T-helper 1 cell treated with Interleukin-12 subunit alpha and Interleukin-12 subunit beta and Interleukin-4 antibody, amounts not matched to agents 30 μg/mL and 1 μg/mL, for 36 hours (primary cell): ENCODE data around the gene TOMM6.
"Not testable (repeated sequence)": the region's sequence is repeated elsewhere in the genome, so short reads cannot be mapped to it uniquely, and the experiment has no call there.

Experiments used
- H3K27ac Mint-ChIP-seq: one replicate; pipeline ENCODE4 v1.8.0; 2021; ENCODE audit warnings: mild to moderate bottlenecking, mixed read lengths
- H3K27me3 Mint-ChIP-seq: one replicate; pipeline ENCODE4 v1.8.0; 2021; ENCODE audit warnings: low read depth, mixed read lengths
- H3K36me3 Mint-ChIP-seq: one replicate; pipeline ENCODE4 v1.8.0; 2021; ENCODE audit warnings: low read depth, mixed read lengths
- H3K4me1 Mint-ChIP-seq: one replicate; pipeline ENCODE4 v1.8.0; 2021; ENCODE audit warnings: low read depth, mixed read lengths
- H3K4me3 Mint-ChIP-seq: one replicate; pipeline ENCODE4 v1.8.0; 2021; ENCODE audit warnings: mild to moderate bottlenecking, moderate library complexity, mixed read lengths
- H3K9me3 Mint-ChIP-seq: one replicate; pipeline ENCODE4 v1.8.0; 2021; ENCODE audit warnings: mixed read lengths

TOMM6 gene

DNA sequence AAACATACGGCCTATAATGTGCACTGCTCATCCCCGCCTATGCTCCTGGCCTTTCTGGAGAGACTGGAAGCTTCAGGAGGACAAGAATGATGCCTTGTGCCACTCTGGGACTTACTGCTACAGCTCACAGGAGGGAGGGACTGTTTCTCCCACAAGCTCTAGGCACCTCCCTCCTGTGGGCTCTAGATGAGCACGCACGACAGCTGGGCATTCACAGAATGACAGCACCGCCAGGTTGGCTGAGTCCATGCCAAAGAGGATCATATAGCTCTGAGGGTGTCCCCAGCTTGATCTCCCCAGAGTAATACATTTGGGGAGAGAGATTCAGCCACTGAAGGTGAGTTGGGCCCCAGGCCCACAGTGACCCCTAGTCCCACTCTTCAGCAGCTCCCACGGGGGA is 30.2 kb upstream of the TOMM6 start:
- no peaks in the 10 kb centered on the region for H3K36me3 Mint-ChIP-seq
- no peaks in the 10 kb centered on the region for H3K4me1 Mint-ChIP-seq
- H3K27me3 Mint-ChIP-seq = peaks cover 15% of the 10 kb centered on the region
- no peak overlapping the region for H3K27ac Mint-ChIP-seq
- H3K9me3 Mint-ChIP-seq = no peaks in the 10 kb centered on the region
- H3K4me3 Mint-ChIP-seq = no peak overlapping the region

DNA sequence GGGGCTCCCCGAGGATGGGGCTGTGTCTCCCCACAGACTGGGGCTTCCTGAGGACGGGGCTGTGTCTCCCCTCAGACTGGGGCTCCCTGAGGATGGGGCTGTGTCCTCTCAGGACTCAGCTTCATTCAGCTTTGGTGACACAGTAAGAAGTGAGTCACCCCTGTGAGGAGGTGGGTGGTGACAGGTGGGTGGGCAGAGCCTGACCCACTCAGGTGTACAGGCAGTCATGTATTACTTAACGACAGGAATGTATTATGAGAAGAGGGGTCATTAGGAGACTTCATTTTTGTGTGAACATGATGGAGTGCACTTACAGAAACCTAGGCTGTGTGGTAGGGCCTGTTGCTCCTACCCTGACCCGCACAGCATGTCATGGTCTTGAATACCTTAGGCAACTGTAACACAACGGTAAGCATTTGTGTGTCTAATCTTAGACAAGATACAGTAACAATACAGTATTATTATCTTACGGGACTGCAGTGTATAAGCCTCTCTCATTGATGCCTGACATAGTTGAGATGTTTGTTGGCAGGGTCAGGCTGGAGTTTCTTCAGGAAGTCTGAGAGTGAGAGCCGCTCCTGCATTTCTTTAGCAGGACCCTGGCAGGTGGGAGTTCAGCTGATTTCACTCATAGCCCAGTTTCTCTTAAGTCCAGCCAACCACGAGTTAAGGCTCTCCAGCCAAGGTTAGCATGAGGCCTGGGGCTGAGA is 29.4 kb upstream of the TOMM6 start:
- Mint-ChIP-seq H3K9me3 (no peaks in the 10 kb centered on the region), H3K27ac (no peak overlapping the region), H3K4me3 (no peak overlapping the region), H3K4me1 (no peaks in the 10 kb centered on the region), H3K27me3 (peaks cover 14% of the 10 kb centered on the region), H3K36me3 (no peaks in the 10 kb centered on the region)

DNA sequence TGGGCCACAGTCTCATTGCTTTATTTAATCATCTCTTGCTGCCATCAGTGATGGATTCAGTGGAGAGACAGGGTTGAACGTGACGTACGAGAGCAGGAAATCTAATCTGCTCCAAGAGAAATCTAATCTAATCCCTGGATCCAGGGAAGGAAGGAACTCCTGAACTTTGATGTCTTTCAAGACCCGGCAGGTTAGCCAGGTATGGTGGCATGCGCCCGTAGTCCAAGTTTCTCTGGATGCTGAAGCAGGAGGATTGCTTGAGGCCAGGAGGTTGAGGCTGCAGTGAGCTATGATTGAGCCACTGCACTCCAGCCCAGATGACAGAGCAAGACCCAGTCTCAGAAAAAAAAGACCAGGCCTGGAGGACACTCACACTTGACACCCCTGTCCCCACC is 28.9 kb upstream of the TOMM6 start:
- Mint-ChIP-seq H3K36me3 (no peaks in the 10 kb centered on the region), H3K27me3 (peaks cover 9% of the 10 kb centered on the region), H3K27ac (no peak overlapping the region)

DNA sequence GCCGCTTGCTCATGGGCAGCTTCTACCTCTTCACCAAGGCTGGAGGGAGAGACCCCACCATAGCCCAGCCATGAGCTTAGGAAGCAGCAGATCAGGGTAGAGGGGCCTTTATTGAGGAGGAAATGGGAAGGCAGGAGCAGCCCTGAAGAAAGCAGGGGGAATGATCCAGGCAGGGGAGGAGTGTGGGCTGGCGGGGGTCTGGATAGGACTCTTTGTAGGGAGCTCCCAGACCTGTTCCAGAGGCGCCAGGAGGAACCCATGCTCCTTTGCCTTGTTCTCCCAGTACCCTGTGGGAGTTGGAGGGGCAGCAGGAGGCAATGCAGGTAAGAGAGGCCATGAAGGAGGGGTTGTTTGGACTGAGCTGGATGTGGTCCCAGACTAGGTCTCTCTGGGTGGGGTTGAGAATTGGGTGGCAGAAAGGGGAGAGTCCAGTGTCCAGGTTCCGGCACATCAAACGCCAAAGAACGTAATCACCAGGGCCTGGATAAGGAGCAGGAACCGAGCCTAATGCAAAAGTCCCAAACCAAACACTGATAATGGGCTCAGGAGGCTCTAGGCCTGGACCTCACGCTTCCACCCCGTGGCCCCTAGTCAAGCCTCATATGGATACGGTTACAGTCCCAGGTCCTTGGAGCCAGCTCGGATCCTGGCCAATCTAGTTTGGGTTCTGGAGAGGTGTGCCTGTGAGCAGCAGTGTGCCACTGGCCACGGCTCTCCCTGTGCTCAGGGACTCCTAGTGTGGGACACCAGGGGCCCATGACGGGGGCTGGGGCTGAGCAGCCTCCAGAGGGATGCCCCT is 28.2 kb upstream of the TOMM6 start:
- Mint-ChIP-seq H3K9me3 (no peaks in the 10 kb centered on the region), H3K4me3 (no peak overlapping the region), H3K27ac (no peak overlapping the region)

More for the DNA sequence above, 28.9 kb upstream of the TOMM6 start:
- Mint-ChIP-seq H3K4me3 (no peak overlapping the region), H3K4me1 (no peaks in the 10 kb centered on the region), H3K9me3 (no peaks in the 10 kb centered on the region)

DNA sequence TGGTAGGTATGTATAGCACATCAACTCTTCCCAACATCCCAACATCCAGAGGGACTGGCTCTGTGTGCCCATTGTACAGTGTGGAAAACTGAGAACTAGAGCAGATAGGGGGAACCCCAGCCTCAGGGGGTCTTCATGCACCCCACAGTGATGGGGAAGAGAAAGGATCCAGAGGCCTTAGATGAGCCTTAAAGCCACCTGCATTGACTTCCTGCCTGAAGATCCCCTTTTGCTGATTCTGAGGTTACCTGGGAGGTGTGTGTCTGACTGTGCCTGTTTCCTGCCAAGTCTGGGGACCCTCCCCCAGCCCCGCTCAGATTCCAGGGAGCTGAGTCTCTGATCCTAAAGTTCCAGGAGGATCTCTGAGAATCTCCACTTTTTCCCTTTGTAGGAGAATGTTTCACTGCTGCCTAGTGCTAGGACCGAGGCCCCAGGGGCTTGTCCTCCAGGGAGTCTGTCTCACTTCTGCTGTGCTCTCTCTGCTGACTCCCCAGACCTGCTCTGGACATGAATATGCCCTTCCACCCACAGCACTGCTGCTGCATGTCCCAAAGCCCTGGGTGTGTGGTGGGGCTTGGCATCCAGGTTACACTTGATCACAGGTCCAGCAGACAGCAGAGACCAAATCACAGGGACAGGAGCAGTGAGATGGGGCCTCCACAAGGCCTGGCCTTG is 27.5 kb upstream of the TOMM6 start:
- Mint-ChIP-seq H3K27me3 (peaks cover 4% of the 10 kb centered on the region), H3K9me3 (no peaks in the 10 kb centered on the region)

More for the DNA sequence above, 28.2 kb upstream of the TOMM6 start:
- Mint-ChIP-seq H3K4me1 (no peaks in the 10 kb centered on the region), H3K36me3 (no peaks in the 10 kb centered on the region), H3K27me3 (peaks cover 4% of the 10 kb centered on the region)

DNA sequence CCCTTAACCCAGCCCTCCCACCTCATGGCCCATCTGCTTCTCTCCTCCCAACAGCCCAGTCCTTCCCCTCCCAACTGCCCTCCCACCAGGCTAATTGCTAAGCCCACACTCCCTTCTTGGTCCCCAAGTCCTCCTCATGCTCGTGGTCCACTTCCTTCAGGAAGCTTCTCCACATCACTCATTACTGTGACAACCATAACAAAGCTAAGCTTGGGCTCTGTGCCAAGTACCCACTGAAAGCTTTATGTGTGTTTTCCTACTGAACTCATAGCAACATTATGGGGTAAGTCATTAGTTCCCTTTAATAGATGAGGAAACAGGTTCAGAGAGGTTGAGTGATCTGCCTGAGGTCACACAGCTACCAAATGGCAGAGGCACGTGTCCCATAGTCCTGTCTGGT is 24.0 kb upstream of the TOMM6 start:
- Mint-ChIP-seq H3K9me3 (no peaks in the 10 kb centered on the region), H3K4me1 (peaks cover 3% of the 10 kb centered on the region), H3K27me3 (no peaks in the 10 kb centered on the region), H3K27ac (no peak overlapping the region), H3K4me3 (no peak overlapping the region), H3K36me3 (no peaks in the 10 kb centered on the region)

More for the DNA sequence above, 27.5 kb upstream of the TOMM6 start:
- H3K36me3 Mint-ChIP-seq = no peaks in the 10 kb centered on the region
- H3K27ac Mint-ChIP-seq = no peak overlapping the region
- H3K4me3 Mint-ChIP-seq = no peak overlapping the region
- H3K4me1 Mint-ChIP-seq = no peaks in the 10 kb centered on the region

DNA sequence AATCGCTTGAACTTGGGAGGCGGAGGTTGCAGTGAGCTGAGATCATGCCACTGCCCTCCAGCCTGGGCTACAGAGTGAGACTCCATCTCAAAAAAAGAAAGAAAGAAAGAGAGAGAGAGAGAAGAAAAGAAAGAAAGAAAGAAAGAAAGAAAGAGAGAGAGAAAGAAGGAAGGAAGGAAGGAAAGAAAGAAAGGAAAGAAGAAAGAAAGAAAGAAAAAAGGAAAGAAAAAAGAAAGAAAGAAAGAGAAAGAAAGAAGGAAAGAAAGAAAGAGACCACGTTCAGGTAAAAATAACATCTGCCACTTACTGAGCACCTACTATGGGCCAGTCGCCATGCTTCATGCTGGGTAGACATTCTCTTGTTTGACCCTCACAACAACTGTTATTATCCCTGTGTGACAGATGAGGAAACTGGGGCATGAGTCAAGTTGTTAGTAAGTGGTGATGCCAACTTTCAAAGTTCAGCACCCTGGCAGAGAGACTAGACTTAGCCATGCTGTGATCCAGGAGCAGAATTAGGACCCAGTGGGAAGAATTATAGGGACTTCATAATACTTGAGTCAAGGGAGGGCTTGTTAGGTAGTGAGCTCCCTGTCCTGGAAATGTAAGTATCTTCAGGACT is 21.3 kb upstream of the TOMM6 start:
- not testable (repeated sequence) for H3K9me3 Mint-ChIP-seq, H3K36me3 Mint-ChIP-seq, H3K4me1 Mint-ChIP-seq, H3K27me3 Mint-ChIP-seq, H3K27ac Mint-ChIP-seq, H3K4me3 Mint-ChIP-seq

DNA sequence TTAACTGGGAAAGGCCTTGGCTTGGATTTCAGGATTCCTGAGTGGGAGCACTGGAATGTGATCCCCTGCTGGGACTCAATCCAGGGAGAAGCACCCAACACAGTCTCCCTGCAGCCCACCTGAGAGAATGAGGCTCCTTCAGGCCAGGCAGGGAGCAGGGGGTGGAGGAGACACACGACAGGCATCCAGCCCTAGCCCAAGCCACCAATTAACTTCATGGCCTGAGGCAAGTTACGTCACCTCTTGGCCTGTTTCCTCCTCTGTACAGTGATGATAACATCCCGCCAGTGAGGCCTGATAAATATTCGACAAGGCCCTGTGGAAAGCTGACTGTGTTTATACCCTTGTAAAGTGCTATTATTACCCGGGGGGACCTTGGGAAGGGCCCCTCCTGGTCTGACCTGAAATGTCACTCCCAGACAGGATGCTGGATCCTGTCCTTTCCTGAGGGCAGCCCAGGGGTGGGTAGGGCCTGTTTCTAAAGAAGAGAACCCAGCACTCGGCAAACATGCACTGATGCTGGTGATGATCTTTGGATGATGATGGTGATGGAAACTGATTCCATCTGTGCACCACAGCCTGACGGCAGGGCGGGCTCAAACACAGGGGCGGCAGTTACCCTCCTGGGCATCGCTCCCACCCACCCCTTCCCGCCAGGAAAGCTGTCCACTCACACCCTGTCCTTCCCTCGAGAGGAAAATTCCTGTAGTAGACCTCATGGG is 20.2 kb upstream of the TOMM6 start:
- no peak overlapping the region for H3K4me3 Mint-ChIP-seq
- H3K27me3 Mint-ChIP-seq = no peaks in the 10 kb centered on the region
- H3K27ac Mint-ChIP-seq = no peak overlapping the region
- H3K9me3 Mint-ChIP-seq = no peaks in the 10 kb centered on the region
- peaks cover 8% of the 10 kb centered on the region for H3K4me1 Mint-ChIP-seq
- H3K36me3 Mint-ChIP-seq = peaks cover 3% of the 10 kb centered on the region

DNA sequence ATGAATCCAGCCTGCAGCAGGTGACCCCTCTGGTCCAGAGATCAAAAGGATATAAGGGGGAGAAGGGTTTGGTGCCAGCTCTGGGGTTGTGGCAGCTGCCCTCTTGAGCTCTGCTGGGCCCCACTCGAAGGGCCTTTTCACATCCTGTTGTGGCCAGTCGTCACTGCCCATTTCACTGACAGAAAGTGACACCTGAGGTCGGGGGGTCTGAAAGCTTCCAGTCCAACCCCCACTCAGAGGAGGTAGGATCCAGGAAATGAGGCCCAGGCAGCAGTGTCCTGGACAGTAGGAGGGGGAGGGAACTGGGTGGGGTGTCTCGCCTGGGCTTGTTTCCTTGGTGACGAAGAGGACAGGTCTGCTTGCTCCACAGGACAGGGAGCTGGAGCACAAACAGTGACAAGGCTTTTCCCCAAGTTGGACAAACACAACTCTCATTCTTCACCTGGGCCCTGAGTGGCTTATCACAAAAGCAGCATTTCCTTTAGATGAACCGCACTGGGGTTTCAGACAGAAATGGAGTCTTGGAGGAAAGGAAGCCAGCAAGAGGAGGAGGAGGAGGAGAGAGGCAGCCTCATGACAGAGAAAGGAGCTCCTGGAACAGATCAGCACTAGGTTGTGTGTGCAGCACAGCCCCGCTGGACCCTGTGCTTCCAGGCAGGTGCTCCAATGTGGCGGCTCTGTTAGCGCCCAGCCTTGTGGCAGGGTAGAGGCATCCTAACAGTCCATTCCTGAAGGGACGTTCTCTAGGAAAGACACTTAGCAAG is 18.8 kb upstream of the TOMM6 start:
- peaks cover 8% of the 10 kb centered on the region for H3K4me1 Mint-ChIP-seq
- no peaks in the 10 kb centered on the region for H3K27me3 Mint-ChIP-seq
- H3K4me3 Mint-ChIP-seq = no peak overlapping the region
- H3K36me3 Mint-ChIP-seq = peaks cover 7% of the 10 kb centered on the region
- no peak overlapping the region for H3K27ac Mint-ChIP-seq
- no peaks in the 10 kb centered on the region for H3K9me3 Mint-ChIP-seq

DNA sequence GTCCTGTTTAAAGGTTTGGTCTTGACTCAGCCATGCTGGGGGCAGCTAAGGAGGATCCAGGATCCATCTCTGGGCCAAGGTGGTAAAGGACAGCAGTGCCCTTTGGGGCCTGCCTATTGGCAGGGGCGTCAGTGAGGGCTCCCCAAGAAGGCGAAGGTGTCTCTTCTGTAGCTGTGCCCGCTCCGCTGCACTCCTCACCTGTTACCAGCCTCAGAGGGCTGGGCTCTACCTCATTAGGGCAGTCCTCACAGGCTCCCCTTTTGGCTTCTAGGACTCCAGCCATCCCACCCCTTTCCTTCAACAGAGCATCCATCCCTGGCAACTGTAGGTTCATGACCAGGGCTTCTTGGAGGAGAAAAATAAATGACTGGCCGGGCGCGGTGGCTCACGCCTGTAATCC is 18.1 kb upstream of the TOMM6 start:
- Mint-ChIP-seq H3K27ac (no peak overlapping the region), H3K4me3 (no peak overlapping the region), H3K4me1 (peaks cover 8% of the 10 kb centered on the region), H3K36me3 (peaks cover 9% of the 10 kb centered on the region), H3K27me3 (no peaks in the 10 kb centered on the region), H3K9me3 (no peaks in the 10 kb centered on the region)

DNA sequence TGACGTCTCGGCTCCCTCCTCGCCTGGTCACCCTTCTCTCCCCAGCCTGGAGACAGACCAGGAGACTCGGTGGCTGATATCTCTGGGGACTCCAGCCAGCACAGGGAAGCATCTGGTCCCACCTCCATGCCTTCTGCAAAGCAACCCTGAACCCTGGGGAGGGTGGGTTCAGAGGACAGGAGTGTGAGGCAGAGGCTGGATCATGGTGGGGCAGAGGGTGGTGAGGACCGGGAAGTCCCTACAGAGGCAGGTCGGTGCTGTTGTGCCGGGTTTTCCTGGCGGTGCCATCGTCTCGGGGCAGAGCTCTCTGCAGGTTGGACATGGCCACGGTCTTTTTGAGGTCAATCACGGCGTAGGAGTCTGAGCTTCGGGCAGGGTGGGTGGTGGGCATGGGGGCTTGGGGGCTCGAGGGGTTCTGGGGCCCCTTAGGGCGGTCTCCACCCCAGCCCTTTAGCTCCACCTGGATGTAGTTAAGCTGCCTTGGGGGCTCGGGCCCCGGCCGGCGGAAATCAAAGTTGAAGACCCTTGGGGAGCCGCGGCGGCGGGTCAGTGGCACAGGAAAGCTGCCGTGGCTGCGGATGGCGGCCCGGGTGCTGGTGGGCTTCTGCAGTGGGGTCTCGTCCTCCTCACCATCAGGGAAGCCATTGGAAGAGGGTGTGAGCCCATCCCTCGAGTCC is 17.0 kb upstream of the TOMM6 start:
- Mint-ChIP-seq H3K27me3 (no peaks in the 10 kb centered on the region), H3K36me3 (peaks cover 12% of the 10 kb centered on the region), H3K4me3 (no peak overlapping the region), H3K27ac (no peak overlapping the region), H3K4me1 (peaks cover 8% of the 10 kb centered on the region), H3K9me3 (no peaks in the 10 kb centered on the region)

DNA sequence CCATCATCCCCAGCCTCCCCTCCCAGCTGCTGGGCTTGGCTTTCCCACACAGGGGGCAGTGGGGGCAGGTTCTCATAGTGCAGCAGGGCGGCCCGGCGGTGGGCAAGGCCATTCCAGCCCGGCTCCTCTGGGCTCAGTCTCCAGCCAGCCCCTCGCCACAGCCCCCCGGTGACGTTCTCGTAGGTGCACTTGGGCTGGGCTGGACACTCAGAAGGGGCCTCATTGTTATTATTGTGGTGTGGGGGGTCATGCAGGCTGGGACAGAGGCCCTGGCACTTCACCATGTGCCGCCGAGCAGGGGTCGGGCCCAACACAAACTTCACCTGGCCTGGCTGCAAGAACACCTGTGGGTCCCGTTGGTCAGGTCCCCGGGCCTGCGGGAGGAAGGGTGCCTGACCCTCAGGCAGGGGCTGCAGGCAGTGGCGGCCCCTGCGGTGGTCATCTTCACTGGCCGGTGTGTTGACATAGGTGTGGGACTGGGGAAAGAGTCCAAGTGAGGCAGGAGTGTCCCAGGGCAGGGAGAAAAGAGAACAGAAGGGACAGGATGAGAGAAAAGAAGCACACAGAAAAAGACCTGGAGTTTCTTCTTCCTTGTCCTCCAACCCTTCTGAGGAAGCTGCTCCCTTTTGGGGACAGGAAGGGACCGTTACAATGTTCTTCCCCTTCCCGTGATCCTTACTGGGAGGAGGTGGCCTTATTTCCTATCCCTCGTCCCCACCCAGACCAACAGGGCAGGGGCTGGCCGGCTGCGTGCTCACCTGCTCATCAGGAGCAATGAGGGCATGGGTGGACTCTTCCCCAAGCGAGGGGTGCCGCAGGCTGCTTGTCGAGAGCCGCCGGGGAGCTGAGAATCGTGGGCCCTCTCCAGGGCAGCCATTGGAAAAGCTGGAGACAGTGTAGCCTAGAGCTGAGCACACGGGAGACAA is 16.2 kb upstream of the TOMM6 start:
- peaks cover 8% of the 10 kb centered on the region for H3K4me1 Mint-ChIP-seq
- peaks cover 12% of the 10 kb centered on the region for H3K36me3 Mint-ChIP-seq
- no peaks in the 10 kb centered on the region for H3K27me3 Mint-ChIP-seq
- H3K27ac Mint-ChIP-seq = no peak overlapping the region
- no peaks in the 10 kb centered on the region for H3K9me3 Mint-ChIP-seq
- H3K4me3 Mint-ChIP-seq = no peak overlapping the region
